Measurements from ENCODE around the gene NFATC1.

Gene NFATC1

GRCh38 chr18:79452190-79452990 lies 56.7 kb downstream of the NFATC1 start:
- DNase-seq (ENCODE audit: low read depth, low spot score): no peak
- no peak overlapping the region for H3K27ac ChIP-seq

GRCh38 chr18:79452991-79453645 lies 57.4 kb downstream of the NFATC1 start:
- H3K27ac ChIP-seq: no peak overlapping the region
- no peak for DNase-seq (ENCODE audit: low read depth, low spot score)

GRCh38 chr18:79453816-79454735 lies 58.3 kb downstream of the NFATC1 start:
- H3K27ac ChIP-seq: no peak overlapping the region

GRCh38 chr18:79455261-79455660 lies 59.5 kb downstream of the NFATC1 start:
- H3K27ac ChIP-seq: no peak overlapping the region
- DNase-seq (ENCODE audit: low read depth, low spot score): no peak

More at GRCh38 chr18:79453816-79454735, 58.3 kb downstream of the NFATC1 start:
- DNase-seq (ENCODE audit: low read depth, low spot score): no peak

- no peak for DNase-seq (ENCODE audit: low read depth, low spot score)
- no peak overlapping the region for H3K27ac ChIP-seq
Observed at GRCh38 chr18:79456105-79456980, 60.6 kb downstream of the NFATC1 start.

GRCh38 chr18:79457239-79457638 lies 61.5 kb downstream of the NFATC1 start:
- H3K27ac ChIP-seq: no peak overlapping the region
- DNase-seq (ENCODE audit: low read depth, low spot score): no peak

GRCh38 chr18:79457652-79458051 lies 61.9 kb downstream of the NFATC1 start:
- H3K27ac ChIP-seq: no peak overlapping the region
- DNase-seq (ENCODE audit: low read depth, low spot score): no peak

GRCh38 chr18:79458131-79458838 lies 62.6 kb downstream of the NFATC1 start:
- peak; percentile 2 for DNase-seq (ENCODE audit: low read depth, low spot score)
- no peak overlapping the region for H3K27ac ChIP-seq

GRCh38 chr18:79458917-79459803 lies 63.4 kb downstream of the NFATC1 start:
- no peak for DNase-seq (ENCODE audit: low read depth, low spot score)
- no peak overlapping the region for H3K27ac ChIP-seq

- no peak overlapping the region for H3K27ac ChIP-seq
- no peak for DNase-seq (ENCODE audit: low read depth, low spot score)
Observed at GRCh38 chr18:79459946-79460480, 64.3 kb downstream of the NFATC1 start.

GRCh38 chr18:79460481-79461300 lies 65.0 kb downstream of the NFATC1 start:
- no peak overlapping the region for H3K27ac ChIP-seq
- DNase-seq (ENCODE audit: low read depth, low spot score): no peak

GRCh38 chr18:79461627-79462026 lies 65.9 kb downstream of the NFATC1 start:
- H3K27ac ChIP-seq: no peak overlapping the region
- DNase-seq (ENCODE audit: low read depth, low spot score): no peak

GRCh38 chr18:79463424-79463960 lies 67.8 kb downstream of the NFATC1 start:
- no peak overlapping the region for H3K27ac ChIP-seq
- DNase-seq (ENCODE audit: low read depth, low spot score): no peak

GRCh38 chr18:79465392-79465991 lies 69.8 kb downstream of the NFATC1 start:
- DNase-seq (ENCODE audit: low read depth, low spot score): no peak
- no peak overlapping the region for H3K27ac ChIP-seq

GRCh38 chr18:79466591-79466990 lies 70.9 kb downstream of the NFATC1 start:
- DNase-seq (ENCODE audit: low read depth, low spot score): no peak
- H3K27ac ChIP-seq: no peak overlapping the region

- no peak for DNase-seq (ENCODE audit: low read depth, low spot score)
- no peak overlapping the region for H3K27ac ChIP-seq
Observed at GRCh38 chr18:79467126-79467525, 71.4 kb downstream of the NFATC1 start.

Data from epithelial cell of prostate (primary cell).